Neural crest cell (in vitro differentiated cells): ENCODE results near the gene FXR1. TPM values are rescaled to one million over a fixed set of nuclear protein-coding genes. Genes with fewer than 3 reads are reported as not detected.

Experiments used
- DNase-seq: peaks from one replicate; pipeline ENCODE4 v3.0.0; 2021; ENCODE audit warnings: low read depth, mixed read lengths, low spot score
- H3K27ac Mint-ChIP-seq: one replicate; pipeline ENCODE4 v1.8.0; 2021; ENCODE audit warnings: mild to moderate bottlenecking, mixed read lengths; ENCODE audit not compliant: unreplicated experiment
- H3K27me3 Mint-ChIP-seq: 2 replicates; pipeline ENCODE4 v1.8.0; 2021; ENCODE audit warnings: low read depth, mild to moderate bottlenecking, mixed read lengths
- H3K36me3 Mint-ChIP-seq: 2 replicates; pipeline ENCODE4 v1.8.0; 2021; ENCODE audit warnings: low read depth, mild to moderate bottlenecking, mixed read lengths
- H3K4me1 Mint-ChIP-seq: 2 replicates; pipeline ENCODE4 v1.8.0; 2021; ENCODE audit warnings: mixed read lengths
- H3K4me3 Mint-ChIP-seq: one replicate; pipeline ENCODE4 v1.8.0; 2021; ENCODE audit warnings: mild to moderate bottlenecking, mixed read lengths
- H3K9me3 Mint-ChIP-seq: 2 replicates; pipeline ENCODE4 v1.8.0; 2021; ENCODE audit warnings: mixed read lengths
- total RNA-seq: library from RNA; stranded (reverse); gene quantifications from 2 replicates; pipeline ENCODE4 v1.2.1, GENCODE V29; 2021
- TF ChIP-seq, protein P1 (sequence below): fragments of 200-600 bp; sonication (generic); conservative IDR thresholded peaks from 2 replicates; pipeline ENCODE4 v1.5.0; 2021; ENCODE audit warnings: antibody characterized with exemption, mild to moderate bottlenecking

Gene FXR1
- total RNA-seq, 1 donor from 2014 or later: 190 TPM

DNA sequence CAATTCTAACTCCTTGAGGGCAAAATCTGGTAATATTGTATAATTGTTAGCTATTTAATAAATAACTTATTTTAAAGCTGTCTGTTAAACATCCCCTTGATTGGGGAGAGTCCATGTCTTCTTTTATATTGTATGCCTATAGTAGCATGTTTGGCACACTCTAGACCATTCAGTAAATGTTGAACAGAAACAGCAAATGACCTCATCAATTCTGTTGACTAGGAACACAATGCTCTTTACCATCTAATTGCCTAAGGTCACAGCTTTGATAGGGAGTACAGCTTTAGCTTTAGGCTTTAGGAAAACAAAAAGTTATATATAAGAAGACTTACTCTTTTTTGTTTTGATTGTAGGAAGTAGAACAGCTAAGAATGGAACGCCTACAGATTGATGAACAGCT is 50.1 kb downstream of the FXR1 start:
- no peak overlapping the region for H3K4me3 Mint-ChIP-seq
- no peak overlapping the region for H3K27ac Mint-ChIP-seq
- H3K4me1 Mint-ChIP-seq: peaks cover 3% of the 10 kb centered on the region
- no peaks in the 10 kb centered on the region for H3K9me3 Mint-ChIP-seq
- TF ChIP-seq, protein P1, sequence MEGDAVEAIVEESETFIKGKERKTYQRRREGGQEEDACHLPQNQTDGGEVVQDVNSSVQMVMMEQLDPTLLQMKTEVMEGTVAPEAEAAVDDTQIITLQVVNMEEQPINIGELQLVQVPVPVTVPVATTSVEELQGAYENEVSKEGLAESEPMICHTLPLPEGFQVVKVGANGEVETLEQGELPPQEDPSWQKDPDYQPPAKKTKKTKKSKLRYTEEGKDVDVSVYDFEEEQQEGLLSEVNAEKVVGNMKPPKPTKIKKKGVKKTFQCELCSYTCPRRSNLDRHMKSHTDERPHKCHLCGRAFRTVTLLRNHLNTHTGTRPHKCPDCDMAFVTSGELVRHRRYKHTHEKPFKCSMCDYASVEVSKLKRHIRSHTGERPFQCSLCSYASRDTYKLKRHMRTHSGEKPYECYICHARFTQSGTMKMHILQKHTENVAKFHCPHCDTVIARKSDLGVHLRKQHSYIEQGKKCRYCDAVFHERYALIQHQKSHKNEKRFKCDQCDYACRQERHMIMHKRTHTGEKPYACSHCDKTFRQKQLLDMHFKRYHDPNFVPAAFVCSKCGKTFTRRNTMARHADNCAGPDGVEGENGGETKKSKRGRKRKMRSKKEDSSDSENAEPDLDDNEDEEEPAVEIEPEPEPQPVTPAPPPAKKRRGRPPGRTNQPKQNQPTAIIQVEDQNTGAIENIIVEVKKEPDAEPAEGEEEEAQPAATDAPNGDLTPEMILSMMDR: no peak
- no peak for DNase-seq
- H3K27me3 Mint-ChIP-seq: no peaks in the 10 kb centered on the region
- H3K36me3 Mint-ChIP-seq: peaks cover 29% of the 10 kb centered on the region

DNA sequence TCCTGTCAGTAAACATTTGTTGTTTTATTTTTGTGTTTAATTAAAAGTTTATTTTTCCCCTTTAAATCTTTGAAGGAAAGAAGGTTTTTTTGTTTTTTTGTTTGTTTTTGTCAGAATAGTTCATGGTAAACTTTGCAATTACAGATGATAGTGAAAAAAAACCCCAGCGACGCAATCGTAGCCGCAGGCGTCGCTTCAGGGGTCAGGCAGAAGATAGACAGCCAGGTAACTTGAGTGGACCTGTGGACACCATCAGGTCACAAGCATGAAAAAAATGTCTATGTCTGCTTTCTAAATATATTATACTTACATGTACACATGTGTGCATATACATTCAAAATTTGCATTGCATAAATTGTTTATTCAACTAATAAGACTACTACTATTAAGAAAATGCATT is 58.5 kb downstream of the FXR1 start:
- H3K4me1 Mint-ChIP-seq: no peaks in the 10 kb centered on the region
- no peak overlapping the region for H3K4me3 Mint-ChIP-seq
- no peaks in the 10 kb centered on the region for H3K9me3 Mint-ChIP-seq
- peaks cover 5% of the 10 kb centered on the region for H3K36me3 Mint-ChIP-seq
- TF ChIP-seq, protein P1: no peak
- no peak overlapping the region for H3K27ac Mint-ChIP-seq
- H3K27me3 Mint-ChIP-seq: no peaks in the 10 kb centered on the region
- DNase-seq: no peak

DNA sequence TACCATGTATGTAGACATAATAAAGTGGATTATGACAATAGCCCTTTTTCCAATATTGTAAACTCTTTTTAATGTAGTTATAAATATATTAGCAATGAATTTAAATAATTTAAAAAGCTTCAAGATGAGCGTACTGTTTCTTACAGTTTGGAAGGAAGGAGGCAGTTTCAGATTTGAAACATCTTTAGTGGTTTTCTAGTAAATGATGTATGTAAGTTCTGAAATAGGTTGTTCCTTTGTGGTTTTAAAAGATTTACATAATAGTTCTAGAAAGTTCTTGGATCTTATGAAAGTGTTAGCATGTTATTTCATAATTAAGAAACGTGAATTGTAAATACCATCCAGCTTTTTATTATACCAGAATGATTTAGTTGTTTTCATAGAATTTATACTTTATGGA is 61.1 kb downstream of the FXR1 start:
- no peak for DNase-seq
- TF ChIP-seq, protein P1: no peak
- no peak overlapping the region for H3K4me3 Mint-ChIP-seq
- no peaks in the 10 kb centered on the region for H3K4me1 Mint-ChIP-seq
- H3K27me3 Mint-ChIP-seq: no peaks in the 10 kb centered on the region
- H3K9me3 Mint-ChIP-seq: no peaks in the 10 kb centered on the region
- H3K27ac Mint-ChIP-seq: no peak overlapping the region
- no peaks in the 10 kb centered on the region for H3K36me3 Mint-ChIP-seq

DNA sequence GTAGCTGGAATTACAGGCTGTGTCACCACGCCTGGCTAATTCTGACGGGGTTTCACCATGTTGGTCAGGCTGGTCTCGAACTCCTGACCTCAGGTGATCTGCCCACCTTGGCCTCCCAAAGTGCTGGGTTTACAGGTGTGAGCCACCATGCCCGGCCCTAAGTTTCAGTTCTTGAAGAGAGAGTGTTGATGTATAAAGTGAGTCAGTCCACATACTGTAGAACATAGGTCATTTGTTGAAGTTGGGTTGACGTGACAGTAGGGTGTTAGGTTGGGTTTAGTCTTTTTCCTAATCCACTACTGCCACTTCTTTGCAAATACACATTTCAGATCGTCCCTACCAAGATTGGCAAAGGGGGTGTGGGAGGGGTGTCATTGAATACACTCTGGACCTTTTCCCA is 61.8 kb downstream of the FXR1 start:
- DNase-seq: no peak
- Mint-ChIP-seq H3K27ac (no peak overlapping the region), H3K36me3 (no peaks in the 10 kb centered on the region), H3K4me3 (no peak overlapping the region), H3K9me3 (no peaks in the 10 kb centered on the region), H3K4me1 (no peaks in the 10 kb centered on the region), H3K27me3 (no peaks in the 10 kb centered on the region)
- TF ChIP-seq, protein P1: no peak

DNA sequence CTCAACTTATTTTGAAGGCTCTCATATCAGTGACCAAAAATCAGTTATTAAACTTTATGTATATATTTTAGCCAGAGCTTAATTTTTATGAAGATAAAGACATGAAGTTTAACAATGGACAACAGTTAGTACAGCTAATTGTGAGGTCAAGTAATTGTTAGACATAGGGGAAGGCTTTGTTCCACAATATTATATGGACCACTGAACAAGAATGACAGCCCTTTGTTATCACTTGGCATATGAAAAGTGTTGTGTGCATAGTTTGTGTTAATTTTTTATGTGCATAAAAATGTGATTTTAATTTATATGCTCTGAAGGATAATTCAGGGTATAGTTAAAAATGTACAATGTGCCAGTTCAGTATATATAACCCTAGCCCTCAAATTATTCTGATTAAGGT is 65.0 kb downstream of the FXR1 start:
- no peaks in the 10 kb centered on the region for H3K27me3 Mint-ChIP-seq
- H3K36me3 Mint-ChIP-seq: no peaks in the 10 kb centered on the region
- H3K27ac Mint-ChIP-seq: no peak overlapping the region
- H3K4me3 Mint-ChIP-seq: no peak overlapping the region
- H3K9me3 Mint-ChIP-seq: no peaks in the 10 kb centered on the region
- H3K4me1 Mint-ChIP-seq: no peaks in the 10 kb centered on the region
- no peak for DNase-seq
- TF ChIP-seq, protein P1: no peak

DNA sequence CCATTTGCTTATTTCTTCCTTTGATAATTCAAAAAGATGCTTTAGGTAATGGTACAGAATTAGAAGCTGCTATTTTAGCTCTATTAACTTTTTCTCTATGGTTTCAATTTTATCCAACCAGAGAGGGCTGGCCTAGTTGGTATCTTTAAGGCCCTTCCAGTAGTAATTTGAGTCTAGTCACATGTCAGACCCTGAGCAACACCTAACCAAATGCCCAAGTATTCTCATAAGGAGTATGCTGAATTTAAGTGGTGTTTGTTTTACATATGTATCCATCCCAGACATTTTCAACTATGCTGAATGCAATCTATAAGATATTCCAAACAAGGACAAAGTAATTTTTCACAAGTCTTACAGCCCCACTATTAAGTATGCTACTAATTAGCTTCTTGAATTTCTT is 67.5 kb downstream of the FXR1 start:
- Mint-ChIP-seq H3K27ac (no peak overlapping the region), H3K4me1 (no peaks in the 10 kb centered on the region), H3K36me3 (no peaks in the 10 kb centered on the region), H3K27me3 (no peaks in the 10 kb centered on the region), H3K9me3 (no peaks in the 10 kb centered on the region), H3K4me3 (no peak overlapping the region)
- TF ChIP-seq, protein P1: no peak
- no peak for DNase-seq
